ENCODE results near the gene MOV10.

The MOV10 gene

DNA sequence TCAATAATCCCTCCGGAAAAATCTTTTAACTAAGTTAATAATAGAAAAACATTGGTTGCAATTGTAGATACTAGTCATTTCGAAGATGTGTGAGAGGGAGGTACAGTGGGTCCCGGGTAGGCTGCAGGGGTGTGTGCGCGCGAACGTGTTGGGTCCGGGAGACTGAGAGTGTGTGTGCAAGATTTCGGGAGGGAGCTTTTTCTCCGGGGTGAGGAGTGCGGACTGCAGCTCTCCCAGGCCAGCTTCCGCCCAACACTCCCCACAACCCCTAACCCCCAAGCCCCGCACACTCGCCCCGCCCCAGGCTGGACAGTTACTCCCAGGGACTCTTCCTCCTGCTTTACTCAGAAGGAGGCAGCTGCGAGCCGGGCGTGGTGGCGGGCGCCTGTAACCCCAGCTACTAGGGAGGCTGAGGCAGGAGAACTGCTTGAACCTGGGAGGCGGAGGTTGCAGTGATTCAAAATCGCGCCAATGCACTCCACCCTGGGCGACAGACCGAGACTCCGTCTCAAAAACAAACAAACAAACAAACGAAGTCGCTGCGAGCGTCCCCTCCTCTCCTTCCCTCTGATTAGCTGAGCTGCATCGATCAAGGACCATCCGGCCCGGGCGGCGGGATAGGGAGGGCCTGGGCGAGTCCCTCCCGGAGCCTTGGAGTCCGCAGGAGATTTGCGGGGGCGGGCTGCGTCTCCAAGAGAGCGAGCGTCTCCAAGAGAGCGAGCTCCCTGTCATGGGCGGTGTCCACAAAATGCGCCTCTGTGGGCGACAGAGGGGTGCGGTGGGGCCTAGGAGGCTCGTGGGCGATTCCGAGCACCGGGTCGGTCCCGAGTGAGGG, 68.9 kb downstream of the MOV10 start:
- no peak for DNase-seq

DNA sequence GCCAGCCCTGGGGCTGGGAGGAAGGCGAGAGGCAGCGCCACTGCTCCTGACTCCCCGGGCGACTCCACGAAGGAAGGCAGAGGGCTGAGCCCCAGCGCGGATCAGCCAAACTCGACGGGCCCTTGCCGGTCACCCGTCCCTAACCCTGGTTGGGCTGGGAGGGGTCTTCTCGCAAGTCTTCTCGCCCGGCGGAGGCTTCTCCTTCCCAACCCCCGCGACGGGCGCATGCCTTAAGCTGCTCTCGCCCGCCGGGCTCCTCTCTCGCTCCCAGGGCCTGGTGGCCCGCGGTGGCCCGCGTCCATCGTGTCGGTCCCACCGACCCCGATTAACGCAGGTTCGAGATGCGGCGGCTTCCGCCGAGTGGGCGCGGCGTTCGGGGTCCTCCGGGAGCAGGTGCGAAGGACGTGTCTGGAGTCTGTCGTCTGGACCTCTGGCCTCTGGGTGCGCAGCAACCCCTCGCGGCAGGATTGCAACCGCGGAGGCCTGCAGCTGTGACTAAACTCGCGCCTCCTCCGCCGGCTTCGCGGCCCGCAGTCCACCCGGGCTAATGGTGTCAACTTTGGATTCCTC, 69.6 kb downstream of the MOV10 start:
- DNase-seq: no peak

DNA sequence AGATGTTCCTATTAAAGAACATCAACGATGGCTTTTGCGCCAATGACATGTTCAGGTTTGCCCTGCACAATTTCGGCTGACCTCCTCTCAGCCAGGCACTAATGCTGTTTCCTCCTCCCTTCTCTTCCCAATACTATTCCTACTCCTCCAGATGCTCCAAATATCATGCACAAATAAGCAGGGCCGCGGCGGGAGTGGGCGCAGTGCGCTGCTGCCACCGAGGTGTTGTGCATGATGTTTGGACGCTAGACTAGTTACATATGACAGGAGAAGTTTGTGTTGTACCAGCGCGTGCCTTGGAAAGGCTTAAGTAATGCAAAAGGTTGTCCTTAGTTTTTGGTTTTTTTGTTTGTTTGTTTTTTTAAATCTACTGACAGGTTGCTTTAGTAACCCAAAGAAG, 73.9 kb downstream of the MOV10 start:
- DNase-seq: no peak
